GM12801 (cell line): ENCODE measurements around the gene OLFML2A.

Experiments used
- TF ChIP-seq, protein P1 (sequence below): IDR thresholded peaks from one replicate; pipeline ENCODE4 v1.5.1; 2011; ENCODE audit warnings: control low read depth; ENCODE audit not compliant: insufficient read length; ENCODE audit errors: extremely low read depth

The OLFML2A gene

DNA sequence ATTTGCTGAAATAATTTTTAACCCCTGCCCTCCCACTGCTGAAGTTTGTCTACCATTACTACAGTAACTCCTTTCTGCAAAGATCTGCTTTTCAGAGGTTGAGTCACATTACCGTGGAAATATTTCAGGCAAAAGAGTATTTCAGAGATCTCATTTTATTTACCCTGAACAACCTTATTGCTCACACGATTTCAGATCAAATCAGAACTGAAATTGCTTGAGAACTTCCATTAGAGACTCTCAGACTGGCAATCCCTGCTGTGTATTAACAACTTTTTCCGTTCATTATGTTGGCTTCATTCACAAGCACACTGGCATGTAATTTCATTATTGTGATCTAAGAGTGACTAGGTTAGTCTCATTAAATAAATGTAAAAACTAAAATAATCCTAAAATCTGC lies 21.9 kb upstream of the OLFML2A start:
- TF ChIP-seq, protein P1, sequence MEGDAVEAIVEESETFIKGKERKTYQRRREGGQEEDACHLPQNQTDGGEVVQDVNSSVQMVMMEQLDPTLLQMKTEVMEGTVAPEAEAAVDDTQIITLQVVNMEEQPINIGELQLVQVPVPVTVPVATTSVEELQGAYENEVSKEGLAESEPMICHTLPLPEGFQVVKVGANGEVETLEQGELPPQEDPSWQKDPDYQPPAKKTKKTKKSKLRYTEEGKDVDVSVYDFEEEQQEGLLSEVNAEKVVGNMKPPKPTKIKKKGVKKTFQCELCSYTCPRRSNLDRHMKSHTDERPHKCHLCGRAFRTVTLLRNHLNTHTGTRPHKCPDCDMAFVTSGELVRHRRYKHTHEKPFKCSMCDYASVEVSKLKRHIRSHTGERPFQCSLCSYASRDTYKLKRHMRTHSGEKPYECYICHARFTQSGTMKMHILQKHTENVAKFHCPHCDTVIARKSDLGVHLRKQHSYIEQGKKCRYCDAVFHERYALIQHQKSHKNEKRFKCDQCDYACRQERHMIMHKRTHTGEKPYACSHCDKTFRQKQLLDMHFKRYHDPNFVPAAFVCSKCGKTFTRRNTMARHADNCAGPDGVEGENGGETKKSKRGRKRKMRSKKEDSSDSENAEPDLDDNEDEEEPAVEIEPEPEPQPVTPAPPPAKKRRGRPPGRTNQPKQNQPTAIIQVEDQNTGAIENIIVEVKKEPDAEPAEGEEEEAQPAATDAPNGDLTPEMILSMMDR: no peak

DNA sequence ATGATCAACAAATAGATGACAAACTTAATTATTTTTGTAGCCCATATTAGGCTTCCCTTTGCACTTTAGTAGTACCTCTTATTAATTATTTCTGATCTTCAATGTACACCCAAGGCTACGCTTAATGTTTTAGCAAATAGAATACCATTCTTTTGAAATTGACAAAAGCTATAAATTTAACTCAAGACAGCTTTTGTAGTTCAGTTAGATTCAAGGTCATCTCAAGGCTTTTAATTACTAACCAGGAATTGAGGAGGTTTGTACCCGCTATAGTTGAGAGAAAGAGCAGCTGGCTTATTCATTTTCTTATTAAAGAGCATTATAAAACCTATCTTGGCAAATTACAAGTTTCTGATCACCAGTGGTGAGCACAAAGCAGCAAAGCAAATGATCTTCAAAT lies 20.9 kb upstream of the OLFML2A start:
- TF ChIP-seq, protein P1: no peak

- TF ChIP-seq, protein P1: no peak
These were observed 19.3 kb upstream of the OLFML2A start for GRCh38 chr9:124757616-124758015.

- TF ChIP-seq, protein P1: no peak
These were observed 18.9 kb upstream of the OLFML2A start for GRCh38 chr9:124758061-124758460.

- TF ChIP-seq, protein P1: no peak
These were observed 18.2 kb upstream of the OLFML2A start for GRCh38 chr9:124758691-124759090.

DNA sequence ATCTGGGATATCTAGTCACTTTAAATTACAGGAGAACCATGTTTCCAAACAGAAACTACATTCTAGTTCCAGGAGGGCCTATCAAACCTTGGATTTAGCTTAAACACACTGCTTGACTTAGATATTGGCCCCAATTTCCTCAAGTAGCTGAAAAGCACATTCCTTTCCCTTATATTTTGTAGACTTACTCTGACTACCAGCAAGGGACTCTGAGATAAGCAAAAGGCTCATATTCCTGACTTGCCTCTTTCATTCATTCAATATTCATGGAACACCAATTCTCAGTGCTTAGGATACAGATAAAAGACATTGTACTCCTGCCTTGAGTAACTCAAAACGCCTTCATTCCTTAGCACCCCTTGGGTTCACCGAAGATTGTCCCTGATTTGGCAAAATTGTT lies 17.6 kb upstream of the OLFML2A start:
- TF ChIP-seq, protein P1: no peak

DNA sequence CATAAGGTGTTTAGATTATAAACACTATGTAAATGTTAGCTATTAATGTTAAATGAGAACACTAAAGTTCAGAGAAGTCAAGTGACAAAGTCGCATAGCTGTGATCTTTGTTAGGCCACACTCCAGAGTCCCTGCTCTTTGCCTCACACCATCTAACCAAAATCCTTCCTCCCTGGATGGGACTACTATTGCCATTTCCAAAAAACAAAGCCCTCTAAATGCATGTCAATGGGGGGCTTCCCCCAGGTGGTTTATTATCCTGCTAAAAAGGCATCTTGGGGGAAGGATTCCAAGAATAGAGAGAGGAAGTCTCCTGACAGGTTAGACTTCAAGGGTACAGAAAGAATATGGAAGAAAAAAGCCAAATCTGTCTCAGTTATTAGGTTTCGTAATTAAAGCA lies 16.2 kb upstream of the OLFML2A start:
- TF ChIP-seq, protein P1: no peak

GRCh38 chr9:124761196-124761595 lies 15.7 kb upstream of the OLFML2A start:
- TF ChIP-seq, protein P1: no peak
